Mesodermal cell (in vitro differentiated cells): ENCODE results near the gene HDGFL1. TPM values are rescaled to one million over a fixed set of nuclear protein-coding genes. Genes with fewer than 3 reads are reported as not detected.

Experiments used
- H3K27ac ChIP-seq: 2 replicates; pipeline ENCODE4 v1.7.0; 2013; ENCODE audit warnings: mild to moderate bottlenecking, low read depth, low read length, moderate library complexity; ENCODE audit not compliant: severe bottlenecking
- H3K36me3 ChIP-seq: 2 replicates; pipeline ENCODE4 v1.7.1; 2013; ENCODE audit warnings: mild to moderate bottlenecking, low read length, moderate library complexity; ENCODE audit not compliant: control insufficient read depth, insufficient read depth
- H3K4me1 ChIP-seq: one replicate; pipeline ENCODE4 v1.7.1; 2013; ENCODE audit warnings: mild to moderate bottlenecking, low read length; ENCODE audit not compliant: insufficient read depth, control insufficient read depth, poor library complexity, severe bottlenecking
- H3K4me3 ChIP-seq: 2 replicates; pipeline ENCODE4 v1.7.0; 2013; ENCODE audit warnings: low read length, control low read depth, mild to moderate bottlenecking; ENCODE audit not compliant: insufficient read depth, poor library complexity, severe bottlenecking; ENCODE audit errors: extremely low read depth
- H3K9me3 ChIP-seq: 2 replicates; pipeline ENCODE4 v1.7.1; 2013; ENCODE audit warnings: mild to moderate bottlenecking, low read length, moderate library complexity; ENCODE audit not compliant: control insufficient read depth
- WGBS, 2 experiments: methylation state at CpG; one replicate each; pipeline ENCODE4 v1.1.5; 2013; ENCODE audit warnings: missing lambda C conversion rate in 2 of 2; ENCODE audit not compliant: insufficient coverage in 2 of 2; 5-methylcytosine and 5-hydroxymethylcytosine counted together
- polyA plus RNA-seq, 2 experiments: library from polyadenylated mRNA; stranded (reverse); fragments of 50-300 nt; gene quantifications; one replicate each; pipeline ENCODE4 v1.2.3, GENCODE V29; 2013

The HDGFL1 gene
- polyA plus RNA-seq (2013, experiment 1 of 2) = not detected
- not detected for polyA plus RNA-seq (2013, experiment 2 of 2)

DNA sequence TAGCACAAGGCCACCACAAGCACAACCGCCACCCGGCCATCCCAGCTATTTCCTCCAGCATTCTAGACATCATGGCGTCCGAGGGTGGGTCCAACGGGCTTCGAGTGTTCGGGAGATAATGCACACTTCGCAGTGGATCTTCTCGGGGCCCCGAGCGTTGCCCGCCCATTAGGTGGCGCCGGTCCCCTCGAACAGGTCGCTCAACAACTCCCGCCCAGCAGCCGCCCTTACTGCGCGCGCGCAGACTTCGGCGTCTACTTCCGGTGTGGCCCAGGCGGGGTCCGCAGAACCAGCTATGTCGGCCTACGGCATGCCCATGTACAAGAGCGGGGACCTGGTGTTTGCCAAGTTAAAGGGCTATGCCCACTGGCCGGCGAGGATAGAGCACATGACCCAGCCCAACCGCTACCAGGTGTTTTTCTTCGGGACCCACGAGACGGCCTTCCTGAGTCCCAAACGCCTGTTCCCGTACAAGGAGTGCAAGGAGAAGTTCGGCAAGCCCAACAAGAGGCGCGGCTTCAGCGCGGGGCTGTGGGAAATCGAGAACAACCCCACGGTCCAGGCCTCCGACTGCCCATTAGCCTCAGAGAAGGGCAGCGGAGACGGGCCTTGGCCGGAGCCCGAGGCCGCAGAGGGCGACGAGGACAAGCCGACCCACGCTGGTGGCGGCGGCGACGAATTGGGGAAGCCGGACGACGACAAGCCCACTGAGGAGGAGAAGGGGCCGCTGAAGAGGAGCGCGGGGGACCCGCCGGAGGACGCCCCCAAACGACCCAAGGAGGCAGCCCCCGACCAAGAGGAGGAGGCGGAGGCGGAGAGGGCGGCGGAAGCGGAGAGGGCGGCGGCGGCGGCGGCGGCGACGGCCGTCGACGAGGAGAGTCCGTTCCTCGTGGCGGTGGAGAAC lies at the start of gene HDGFL1:
Gene HDGFL1 (plus strand): TSS at position 286 of the 904 bp plus-strand sequence. CDS start 10 bp downstream, at position 296.
- Histone ChIP-seq H3K36me3 (no peaks in the 10 kb centered on the region), H3K9me3 (no peaks in the 10 kb centered on the region), H3K4me1 (no peaks in the 10 kb centered on the region), H3K4me3 (no peak within 1 kb of the TSS), H3K27ac (no peak within 1 kb of the TSS)
- 96% methylated on average over 65 to 80 of the region's 89 CpGs for WGBS, 2 experiments

DNA sequence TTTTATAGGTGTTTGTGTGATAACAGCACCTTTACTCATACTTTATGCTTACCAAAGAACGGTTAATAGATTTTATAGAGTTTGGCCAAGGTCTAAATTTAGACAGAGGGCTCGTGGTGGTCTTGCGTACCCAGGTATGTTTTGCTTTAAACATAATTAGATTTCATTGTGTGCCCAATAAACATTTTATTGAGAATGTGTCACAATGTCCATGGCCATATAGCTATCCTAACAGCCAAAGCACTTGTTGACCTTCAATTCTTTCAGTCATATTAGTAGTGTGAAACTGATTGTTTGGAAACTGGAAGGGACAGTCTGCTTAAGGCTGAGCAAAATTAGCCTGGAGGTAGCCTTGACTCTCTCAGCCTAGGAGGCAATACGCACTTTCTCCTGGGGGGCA lies 48.3 kb upstream of the HDGFL1 start:
- Histone ChIP-seq H3K27ac (no peak overlapping the region), H3K36me3 (no peaks in the 10 kb centered on the region), H3K4me3 (no peak overlapping the region), H3K4me1 (no peaks in the 10 kb centered on the region), H3K9me3 (no peaks in the 10 kb centered on the region)
- 88 to 100% methylated on average over 1 of the region's 4 CpGs for WGBS, 2 experiments

DNA sequence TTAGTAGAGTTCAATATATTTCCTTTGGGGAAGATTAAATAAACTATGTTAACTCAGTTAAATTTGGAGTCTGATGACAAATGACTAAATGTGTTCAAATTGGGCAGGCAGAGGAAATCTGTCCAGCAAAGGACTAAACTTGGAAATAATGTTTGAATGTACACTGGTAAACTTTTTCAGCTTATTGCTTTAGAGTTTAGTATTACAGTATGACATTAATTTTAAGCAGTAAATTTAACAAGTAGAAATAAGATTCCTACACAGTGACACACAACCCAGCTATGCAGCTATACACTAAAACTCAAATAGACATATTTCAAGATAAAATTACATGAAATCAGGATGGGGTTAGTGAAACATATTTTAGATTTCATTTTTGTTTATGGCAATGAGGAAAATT lies 42.6 kb upstream of the HDGFL1 start:
- Histone ChIP-seq H3K4me1 (no peaks in the 10 kb centered on the region), H3K9me3 (no peaks in the 10 kb centered on the region), H3K27ac (no peak overlapping the region), H3K4me3 (no peak overlapping the region), H3K36me3 (no peaks in the 10 kb centered on the region)

DNA sequence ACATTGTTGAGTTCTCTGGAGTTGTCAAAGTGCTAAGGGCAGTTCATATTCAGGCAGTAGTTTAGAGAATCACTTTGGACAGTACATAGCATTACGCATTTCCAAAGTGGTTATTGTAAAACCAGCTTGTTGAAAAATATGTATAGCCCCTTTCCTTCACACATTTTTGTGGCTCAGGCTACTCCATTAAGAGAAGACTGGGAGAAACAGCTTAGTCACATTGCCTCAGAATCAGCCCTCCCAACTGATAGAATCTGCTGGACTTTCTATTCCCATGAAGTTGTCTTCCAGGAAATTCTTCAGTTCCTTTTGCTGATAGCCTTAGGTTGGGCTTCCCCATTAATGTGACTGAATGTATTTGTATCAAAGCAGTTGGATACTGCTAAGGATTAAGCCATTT lies 39.5 kb upstream of the HDGFL1 start:
- no peaks in the 10 kb centered on the region for H3K9me3 ChIP-seq
- no peak overlapping the region for H3K4me3 ChIP-seq
- no peaks in the 10 kb centered on the region for H3K36me3 ChIP-seq
- H3K27ac ChIP-seq = no peak overlapping the region
- H3K4me1 ChIP-seq = no peaks in the 10 kb centered on the region
- no CpG with 5 or more reads among the region's 1 CpG for WGBS, 2 experiments

DNA sequence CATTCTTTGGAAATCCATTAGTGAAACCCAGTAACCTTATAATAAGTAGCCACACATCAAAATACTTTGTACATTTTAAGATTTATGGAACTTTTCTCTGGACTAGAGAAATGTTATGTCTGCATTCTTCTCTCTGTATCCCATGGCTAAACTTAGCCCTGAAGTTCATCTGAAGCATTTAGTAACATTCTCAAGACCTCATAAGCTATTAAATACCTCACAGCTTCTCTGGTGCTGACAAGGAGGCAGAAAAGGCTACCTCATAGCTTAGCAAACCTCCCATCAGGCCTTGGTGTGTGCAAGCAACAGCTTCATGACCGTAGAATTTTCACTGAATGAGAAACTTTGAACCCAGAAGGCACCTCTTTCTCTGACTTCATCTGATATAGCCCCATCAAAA lies 38.9 kb upstream of the HDGFL1 start:
- Histone ChIP-seq H3K4me1 (no peaks in the 10 kb centered on the region), H3K27ac (no peak overlapping the region)

DNA sequence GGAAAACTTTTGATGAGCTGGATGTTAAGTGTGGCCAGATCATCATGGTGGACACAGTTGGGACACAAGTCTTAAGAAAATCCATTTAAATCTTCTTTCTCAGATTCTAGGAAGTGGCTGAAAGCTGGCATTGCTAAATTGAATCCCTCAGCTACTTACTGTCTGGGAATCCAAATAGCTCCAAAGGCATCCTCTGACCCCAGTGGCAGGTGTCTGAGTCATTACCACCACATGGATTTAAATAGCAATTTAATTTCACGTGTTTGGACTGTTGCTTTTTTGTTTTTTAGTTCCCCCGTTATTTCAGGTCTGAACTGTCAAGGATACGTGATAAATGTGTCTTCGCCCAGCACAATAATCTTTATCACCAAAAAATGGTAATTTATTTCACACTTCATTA lies 33.2 kb upstream of the HDGFL1 start:
- Histone ChIP-seq H3K4me1 (no peaks in the 10 kb centered on the region), H3K9me3 (no peaks in the 10 kb centered on the region), H3K4me3 (no peak overlapping the region), H3K36me3 (no peaks in the 10 kb centered on the region), H3K27ac (no peak overlapping the region)
- 93% methylated on average over 3 of the region's 4 CpGs; no CpG with 5 or more reads in 1 of the 2 experiments for WGBS, 2 experiments

More for the DNA sequence above, 38.9 kb upstream of the HDGFL1 start:
- Histone ChIP-seq H3K4me3 (no peak overlapping the region), H3K9me3 (no peaks in the 10 kb centered on the region), H3K36me3 (no peaks in the 10 kb centered on the region)
- WGBS, 2 experiments = 100% methylated on average over 1 of the region's 1 CpG; no CpG with 5 or more reads in 1 of the 2 experiments

DNA sequence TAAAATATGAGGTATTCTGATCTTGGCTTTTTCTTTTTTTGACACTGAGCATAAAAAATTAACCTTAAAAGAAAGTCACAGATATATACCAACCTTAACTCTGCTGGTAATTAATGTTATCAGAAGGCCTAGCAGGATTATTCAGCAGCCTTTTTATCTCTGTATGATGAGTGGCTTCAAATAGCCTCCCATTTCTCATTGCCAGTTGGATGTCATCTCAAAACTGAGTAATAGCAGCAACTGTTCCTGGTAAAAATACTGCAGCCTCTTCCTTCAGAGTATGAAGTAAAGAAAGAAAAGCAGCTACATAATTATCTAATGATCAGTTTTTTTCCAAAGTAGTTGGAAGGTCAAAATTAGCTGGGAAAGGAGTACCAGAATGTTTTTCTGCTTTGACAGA lies 24.9 kb upstream of the HDGFL1 start:
- Histone ChIP-seq H3K36me3 (no peaks in the 10 kb centered on the region), H3K4me1 (no peaks in the 10 kb centered on the region), H3K9me3 (no peaks in the 10 kb centered on the region), H3K27ac (no peak overlapping the region), H3K4me3 (no peak overlapping the region)

DNA sequence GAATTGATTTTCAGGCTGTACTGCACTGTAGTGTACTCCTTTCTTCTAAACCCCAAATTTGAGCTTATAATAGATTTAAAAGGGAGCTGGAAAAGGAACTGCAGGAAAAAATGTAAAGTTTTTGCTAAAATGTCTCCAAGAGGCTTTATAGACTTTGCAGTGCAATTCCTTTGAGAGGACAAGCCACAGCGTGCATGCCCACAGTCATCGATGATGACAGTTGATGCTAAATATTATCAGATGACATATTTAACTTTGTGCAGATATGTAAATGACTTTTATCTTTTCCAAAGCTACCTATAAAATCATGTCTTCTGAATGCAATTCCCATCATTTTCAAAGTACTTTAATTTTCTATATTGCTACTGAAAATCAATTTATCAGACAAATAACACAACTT lies 24.3 kb upstream of the HDGFL1 start:
- Histone ChIP-seq H3K4me3 (no peak overlapping the region), H3K4me1 (no peaks in the 10 kb centered on the region), H3K9me3 (no peaks in the 10 kb centered on the region), H3K27ac (no peak overlapping the region), H3K36me3 (no peaks in the 10 kb centered on the region)
- 80 to 100% methylated on average over 1 of the region's 2 CpGs for WGBS, 2 experiments

DNA sequence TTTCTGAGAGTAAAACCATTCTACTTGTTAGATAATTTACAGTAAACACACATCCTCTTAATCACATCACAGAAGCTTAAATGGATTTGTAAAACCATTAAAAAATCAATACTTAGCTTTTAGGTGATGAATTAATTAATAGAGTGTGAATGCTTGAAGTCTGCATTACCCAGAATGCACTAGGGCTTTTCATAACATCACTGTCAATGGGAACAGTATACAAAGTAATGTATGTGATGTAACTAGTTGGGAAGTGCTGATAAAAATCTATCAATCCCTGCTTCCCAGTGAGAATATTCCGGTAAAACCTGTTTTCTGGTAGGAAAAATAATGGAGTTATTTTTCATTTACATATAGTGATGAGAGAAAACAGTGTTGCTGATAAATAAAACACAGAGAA lies 23.1 kb upstream of the HDGFL1 start:
- Histone ChIP-seq H3K27ac (no peak overlapping the region), H3K4me3 (no peak overlapping the region), H3K4me1 (no peaks in the 10 kb centered on the region), H3K9me3 (no peaks in the 10 kb centered on the region), H3K36me3 (no peaks in the 10 kb centered on the region)
- 80% methylated on average over 1 of the region's 1 CpG; no CpG with 5 or more reads in 1 of the 2 experiments for WGBS, 2 experiments

DNA sequence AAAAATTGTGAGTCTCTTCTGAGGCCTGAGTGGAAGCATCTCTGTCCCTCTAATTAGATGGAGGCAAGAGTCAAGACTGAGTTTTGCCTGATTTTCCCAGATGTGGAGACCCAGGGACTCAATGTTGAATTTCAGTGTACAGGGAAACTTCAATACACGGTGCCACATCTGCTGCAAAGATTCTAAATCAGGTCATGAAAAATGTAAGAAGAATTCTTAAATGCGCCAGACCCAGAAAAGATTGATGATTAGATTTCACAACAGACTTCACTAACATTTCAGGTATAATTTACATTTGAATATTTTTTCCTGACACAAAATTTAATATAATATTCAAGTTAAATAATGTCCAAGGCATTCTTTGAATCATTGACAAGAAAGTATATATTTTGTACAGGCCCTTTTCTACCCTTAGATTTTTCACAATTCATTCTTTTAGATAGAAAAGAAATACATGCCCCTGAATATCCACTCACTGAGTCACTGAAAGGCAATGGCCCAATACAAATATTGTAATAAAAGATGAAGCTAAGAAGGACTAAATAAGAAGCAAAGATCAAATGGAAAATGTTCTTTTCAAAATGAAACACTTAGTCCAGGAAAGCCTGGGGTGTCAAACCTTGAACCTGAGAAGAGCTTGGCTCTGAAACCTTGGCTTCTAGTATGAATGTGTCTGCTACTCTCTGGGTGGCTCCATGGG lies 18.2 kb upstream of the HDGFL1 start:
- Histone ChIP-seq H3K9me3 (no peaks in the 10 kb centered on the region), H3K36me3 (no peaks in the 10 kb centered on the region), H3K27ac (no peak overlapping the region), H3K4me1 (no peaks in the 10 kb centered on the region), H3K4me3 (no peak overlapping the region)
- WGBS, 2 experiments = 67% methylated on average over 1 of the region's 2 CpGs; no CpG with 5 or more reads in 1 of the 2 experiments

DNA sequence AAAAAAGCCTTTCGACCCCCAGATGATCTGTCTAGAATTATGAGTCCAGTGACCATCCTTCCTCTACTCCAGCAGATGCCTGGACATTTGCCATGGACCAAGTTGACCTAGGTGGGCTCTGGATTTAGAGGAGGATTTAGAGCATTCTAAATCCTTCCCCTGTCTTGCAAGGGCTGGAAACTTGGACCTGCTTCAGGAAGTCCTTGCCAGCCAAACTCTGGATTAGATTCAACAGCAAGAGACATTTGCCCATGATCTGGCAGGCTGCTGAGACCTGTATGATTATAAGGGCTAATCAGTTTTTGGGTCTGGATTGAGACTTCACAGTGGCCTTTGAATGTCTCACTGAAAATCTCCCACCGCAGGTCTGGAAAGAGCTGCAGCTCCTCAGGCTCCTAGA lies 13.1 kb upstream of the HDGFL1 start:
- H3K4me1 ChIP-seq = no peaks in the 10 kb centered on the region
- H3K9me3 ChIP-seq = no peaks in the 10 kb centered on the region
- no peak overlapping the region for H3K27ac ChIP-seq
- H3K36me3 ChIP-seq = no peaks in the 10 kb centered on the region
- 81 to 88% methylated on average over 1 to 2 of the region's 2 CpGs for WGBS, 2 experiments
- H3K4me3 ChIP-seq = no peak overlapping the region
